Measurements from ENCODE around the gene ATP10B. TPM values are rescaled to one million over a fixed set of nuclear protein-coding genes. Genes with fewer than 3 reads are reported as not detected.

Gene ATP10B
- total RNA-seq, 4 donors from 2014 or later, result 116 to 298 (median 150) TPM

GRCh38 chr5:160846642-160847041, 5.4 kb downstream of the ATP10B start:
- 86 to 90% methylated on average over 3 of the region's 3 CpGs for WGBS, 2 donors (ENCODE audit: low coverage in 1 of 2)
- in situ Hi-C loops (cut with MboI; ENCODE audit: low pct_ligation_motif_present in 1 of 4, low pct_unique_long_range_greater_than_20kb in 1 of 4, low sequenced_read_pairs in 3 of 4), result no loop called here
- H3K9me3 ChIP-seq, result no peaks in the 10 kb centered on the region
- no peak overlapping the region for H3K27ac ChIP-seq
- no peak for DNase-seq
- no peak overlapping the region for H3K4me3 ChIP-seq
- intact Hi-C loops (cut with DNase I; ENCODE audit: low total_unique reads), result no loop called here
- H3K27me3 ChIP-seq, result no peaks in the 10 kb centered on the region
- H3K4me1 ChIP-seq, result no peaks in the 10 kb centered on the region
- no peaks in the 10 kb centered on the region for H3K36me3 ChIP-seq
- TF ChIP-seq EP300 (IDR thresholded peaks at IDR 0.05; ENCODE audit: low read depth) (no peak), POLR2AphosphoS5 (IDR thresholded peaks at IDR 0.05) (no peak), CTCF (IDR thresholded peaks at IDR 0.05) (no peak), POLR2A (IDR thresholded peaks at IDR 0.05) (no peak)

- intact Hi-C loops (cut with DNase I; ENCODE audit: low total_unique reads) (no loop called here), in situ Hi-C loops (cut with MboI; ENCODE audit: low pct_ligation_motif_present in 1 of 4, low pct_unique_long_range_greater_than_20kb in 1 of 4, low sequenced_read_pairs in 3 of 4) (no loop called here)
- Histone ChIP-seq H3K4me1 (no peaks in the 10 kb centered on the region), H3K27ac (no peak overlapping the region), H3K9me3 (no peaks in the 10 kb centered on the region), H3K4me3 (no peak overlapping the region), H3K36me3 (no peaks in the 10 kb centered on the region), H3K27me3 (no peaks in the 10 kb centered on the region)
- DNase-seq, result no peak
- 72 to 74% methylated on average over 2 of the region's 2 CpGs for WGBS, 2 donors (ENCODE audit: low coverage in 1 of 2)
- TF ChIP-seq CTCF (IDR thresholded peaks at IDR 0.05) (no peak), POLR2AphosphoS5 (IDR thresholded peaks at IDR 0.05) (no peak), EP300 (IDR thresholded peaks at IDR 0.05; ENCODE audit: low read depth) (no peak), POLR2A (IDR thresholded peaks at IDR 0.05) (no peak)
Observed at GRCh38 chr5:160844177-160844576, 7.8 kb downstream of the ATP10B start.

- H3K4me1 ChIP-seq, result no peaks in the 10 kb centered on the region
- no peak overlapping the region for H3K4me3 ChIP-seq
- in situ Hi-C loops (cut with MboI; ENCODE audit: low pct_ligation_motif_present in 1 of 4, low pct_unique_long_range_greater_than_20kb in 1 of 4, low sequenced_read_pairs in 3 of 4), result no loop called here
- WGBS, 2 donors (ENCODE audit: low coverage in 1 of 2), result 26 to 46% methylated on average over 2 of the region's 2 CpGs
- no peaks in the 10 kb centered on the region for H3K9me3 ChIP-seq
- no peak for DNase-seq
- TF ChIP-seq POLR2A (IDR thresholded peaks at IDR 0.05), result no peak
- no peak for TF ChIP-seq EP300 (IDR thresholded peaks at IDR 0.05; ENCODE audit: low read depth)
- intact Hi-C loops (cut with DNase I; ENCODE audit: low total_unique reads), result no loop called here
- H3K27ac ChIP-seq, result no peak overlapping the region
- H3K36me3 ChIP-seq, result no peaks in the 10 kb centered on the region
- no peaks in the 10 kb centered on the region for H3K27me3 ChIP-seq
Observed at GRCh38 chr5:160843240-160843639, 8.8 kb downstream of the ATP10B start.

GRCh38 chr5:160837749-160838593, 14.0 kb downstream of the ATP10B start:
- 75 to 87% methylated on average over 3 of the region's 3 CpGs for WGBS, 2 donors (ENCODE audit: low coverage in 1 of 2)
- no peak for DNase-seq
- Histone ChIP-seq H3K4me1 (no peaks in the 10 kb centered on the region), H3K27me3 (no peaks in the 10 kb centered on the region), H3K4me3 (no peak overlapping the region), H3K9me3 (peaks cover 0 to 4% of the 10 kb centered on the region in 2 donors), H3K36me3 (no peaks in the 10 kb centered on the region), H3K27ac (no peak overlapping the region)
- intact Hi-C loops (cut with DNase I; ENCODE audit: low total_unique reads), result no loop called here
- TF ChIP-seq POLR2A (IDR thresholded peaks at IDR 0.05) (no peak), CTCF (IDR thresholded peaks at IDR 0.05) (no peak), EP300 (IDR thresholded peaks at IDR 0.05; ENCODE audit: low read depth) (no peak), POLR2AphosphoS5 (IDR thresholded peaks at IDR 0.05) (no peak)
- in situ Hi-C loops (cut with MboI; ENCODE audit: low pct_ligation_motif_present in 1 of 4, low pct_unique_long_range_greater_than_20kb in 1 of 4, low sequenced_read_pairs in 3 of 4), result no loop called here

All from transverse colon (tissue), 4 donors.